A549 (cell line): ENCODE data around the gene GRIA1. TPM values are rescaled to one million over a fixed set of nuclear protein-coding genes. Genes with fewer than 3 reads are reported as not detected.

Experiments used
- ATAC-seq, 2 experiments: fragments of 200-7000 bp in 1 of 2; fragments of >200 bp in 1 of 2; cut with Nextera tagmentation in 1 of 2; cut with Tn5 transposase in 1 of 2; 3 replicates each; pipeline versions ENCODE4 v1.8.0 to v1.9.1; 2018 to 2020; ENCODE audit warnings: mild to moderate bottlenecking in 1 of 2, moderate library complexity in 1 of 2
- CTCF ChIA-PET: fragments of 300-600 bp; sonication (Branson Sonifier 250); formaldehyde crosslinking; extraction: SDS; loops from one replicate; lab custom pipeline; 2021; ENCODE audit warnings: antibody characterized with exemption, inconsistent platforms; lab: Yijun Ruan, JAX
- POLR2A ChIA-PET: fragments of 350-600 bp; formaldehyde crosslinking; extraction: SDS; loops from one replicate; lab custom pipeline; 2021; ENCODE audit warnings: antibody characterized with exemption, inconsistent platforms; lab: Yijun Ruan, JAX
- DNase-seq, 2 experiments: peaks; one replicate each; pipeline versions ENCODE4 v3.0.0 to v3.0.0-alpha.2; 2011 to 2016; ENCODE audit warnings: low read depth in 1 of 2, low spot score in 1 of 2
- FAIRE-seq: peaks from 2 replicates; lab custom pipeline; 2011; peaks lifted over from hg19 to GRCh38; lab: Jason Lieb, UNC
- H3K27ac ChIP-seq, 2 experiments: fragments of >200 bp; sonication (Bioruptor Twin); formaldehyde crosslinking; 3 replicates each; pipeline ENCODE4 v1.5.1; 2016 to 2017
- H3K4me1 ChIP-seq: fragments of >200 bp; sonication (Bioruptor Twin); formaldehyde crosslinking; 3 replicates; pipeline ENCODE4 v1.6.1; 2016
- H3K4me2 ChIP-seq: fragments of >200 bp; sonication (Bioruptor Twin); formaldehyde crosslinking; 3 replicates; pipeline ENCODE4 v1.6.1; 2016
- H3K4me3 ChIP-seq: fragments of >200 bp; sonication (Bioruptor Twin); formaldehyde crosslinking; 3 replicates; pipeline ENCODE4 v1.5.1; 2016
- H3K9me3 ChIP-seq: fragments of >200 bp; sonication (Bioruptor Twin); formaldehyde crosslinking; 3 replicates; pipeline ENCODE4 v1.6.1; 2016
- CBX2 ChIP-seq: fragments of 200-600 bp; sonication (generic); IDR thresholded peaks from 2 replicates; pipeline ENCODE4 v1.6.1; 2016; ENCODE audit warnings: low read depth, mild to moderate bottlenecking, borderline replicate concordance
- CBX8 ChIP-seq: fragments of 200-600 bp; sonication (generic); IDR thresholded peaks from 2 replicates; pipeline ENCODE4 v1.6.1; 2016
- CHD2 ChIP-seq: fragments of 150-350 bp; IDR thresholded peaks from 2 replicates; pipeline ENCODE4 v1.6.1; 2014; ENCODE audit warnings: low read length; ENCODE audit not compliant: partially characterized antibody
- EHF ChIP-seq: fragments of 250-450 bp; sonication (Bioruptor Pico); IDR thresholded peaks from 2 replicates; pipeline ENCODE4 v1.5.0; 2020; ENCODE audit warnings: mild to moderate bottlenecking
- EHMT2 ChIP-seq: fragments of 200-600 bp; sonication (generic); IDR thresholded peaks from 2 replicates; pipeline ENCODE4 v1.6.1; 2016; ENCODE audit warnings: antibody characterized with exemption, low read depth, mild to moderate bottlenecking, moderate library complexity
- EP300 ChIP-seq, 2 experiments: fragments of >200 bp; sonication (Bioruptor Twin); formaldehyde crosslinking; IDR thresholded peaks; 2 replicates in 1 of 2; 3 replicates in 1 of 2; pipeline ENCODE4 v1.6.1; 2016 to 2017
- ESRRA ChIP-seq: fragments of 150-350 bp; IDR thresholded peaks from 2 replicates; pipeline ENCODE4 v1.6.1; 2014; ENCODE audit warnings: mild to moderate bottlenecking, low read length, borderline replicate concordance
- FOSB ChIP-seq: fragments of 250-450 bp; sonication (Bioruptor Pico); IDR thresholded peaks from 2 replicates; pipeline ENCODE4 v1.5.0; 2020; ENCODE audit warnings: mild to moderate bottlenecking, moderate library complexity
- FOSL2 ChIP-seq, 2 experiments: fragments of 450-650 bp in 1 of 2; fragments of >200 bp in 1 of 2; sonication (Bioruptor Twin) in 1 of 2; formaldehyde crosslinking; IDR thresholded peaks; 2 replicates each; pipeline versions ENCODE4 v1.5.0 to v1.6.1; 2016 to 2020; ENCODE audit warnings: mild to moderate bottlenecking in 1 of 2, moderate library complexity in 1 of 2
- HDAC2 ChIP-seq: fragments of 200-600 bp; sonication (generic); IDR thresholded peaks from 2 replicates; pipeline ENCODE4 v1.6.1; 2016
- HES2 ChIP-seq: fragments of >200 bp; sonication (Bioruptor Twin); formaldehyde crosslinking; IDR thresholded peaks from 2 replicates; pipeline ENCODE4 v1.6.1; 2016
- HEYL ChIP-seq: fragments of 250-450 bp; sonication (Bioruptor Pico); IDR thresholded peaks from 2 replicates; pipeline ENCODE4 v1.8.0; 2021; ENCODE audit warnings: mild to moderate bottlenecking, moderate library complexity
- HMGXB4 ChIP-seq: fragments of 250-450 bp; sonication (Bioruptor Pico); IDR thresholded peaks from 2 replicates; pipeline ENCODE4 v1.5.0; 2021; ENCODE audit warnings: mild to moderate bottlenecking, moderate library complexity, borderline replicate concordance
- HOXA7 ChIP-seq: fragments of 250-450 bp; sonication (Bioruptor Pico); IDR thresholded peaks from 2 replicates; pipeline ENCODE4 v1.5.0; 2020; ENCODE audit warnings: mild to moderate bottlenecking, moderate library complexity
- KDM5A ChIP-seq: fragments of 200-600 bp; sonication (generic); IDR thresholded peaks from 2 replicates; pipeline ENCODE4 v1.6.1; 2016; ENCODE audit warnings: antibody characterized with exemption, mild to moderate bottlenecking
- MAFK ChIP-seq: fragments of 450-650 bp; IDR thresholded peaks from 2 replicates; pipeline ENCODE4 v1.6.1; 2014; ENCODE audit not compliant: partially characterized antibody
- MAZ ChIP-seq: fragments of 150-350 bp; IDR thresholded peaks from 2 replicates; pipeline ENCODE4 v1.6.1; 2014; ENCODE audit warnings: antibody characterized with exemption, low read depth, low read length, borderline replicate concordance
- MYC ChIP-seq: IDR thresholded peaks from 2 replicates; pipeline ENCODE4 v1.6.1; 2012; ENCODE audit warnings: mild to moderate bottlenecking, inconsistent platforms, low read length, improper control_type of control experiment, borderline replicate concordance
- NFE2L2 ChIP-seq: fragments of 150-350 bp; conservative IDR thresholded peaks from 2 replicates; pipeline ENCODE4 v1.6.1; 2014; ENCODE audit warnings: low read length
- RAD21 ChIP-seq, 2 experiments: fragments of >200 bp in 1 of 2; sonication (Bioruptor Twin) in 1 of 2; formaldehyde crosslinking in 1 of 2; IDR thresholded peaks in 1 of 2; conservative IDR thresholded peaks in 1 of 2; 2 replicates in 1 of 2; 3 replicates in 1 of 2; pipeline ENCODE4 v1.6.1; 2012 to 2018; ENCODE audit warnings: inconsistent platforms in 1 of 2
- RARB ChIP-seq: fragments of 250-450 bp; sonication (Bioruptor Pico); IDR thresholded peaks from 2 replicates; pipeline ENCODE4 v1.8.0; 2021; ENCODE audit warnings: mild to moderate bottlenecking, moderate library complexity
- TFCP2L1 ChIP-seq: fragments of 250-450 bp; sonication (Bioruptor Pico); IDR thresholded peaks from 2 replicates; pipeline ENCODE4 v1.5.0; 2021; ENCODE audit warnings: mild to moderate bottlenecking
- TP53 ChIP-seq: fragments of 250-450 bp; sonication (Bioruptor Pico); IDR thresholded peaks from 2 replicates; pipeline ENCODE4 v1.5.0; 2021; ENCODE audit warnings: mild to moderate bottlenecking, moderate library complexity
- WGBS: methylation state at CpG from one replicate; pipeline ENCODE4 v1.1.6; 2017; ENCODE audit errors: missing lambda C conversion rate; 5-methylcytosine and 5-hydroxymethylcytosine counted together
- polyA plus RNA-seq, 4 experiments: library from polyadenylated mRNA; depleted of rRNA in 3 of 4; stranded (reverse); fragments of >200 nt; fragmentation: RNase III in 1 of 4; extraction: RNeasy Plus Mini Kit Qiagen cat#74134 plus additional on column Dnase treatment in 1 of 4; gene quantifications; 2 replicates in 3 of 4; 3 replicates in 1 of 4; pipeline ENCODE4 v1.2.3, GENCODE V29; 2011 to 2017
- TF ChIP-seq, protein P1 (sequence below): fragments of >200 bp; sonication (Bioruptor Twin); formaldehyde crosslinking; IDR thresholded peaks from 3 replicates; pipeline ENCODE4 v1.6.1; 2016
- TF ChIP-seq, protein P2 (sequence below): fragments of 150-350 bp; IDR thresholded peaks from 2 replicates; pipeline ENCODE4 v1.6.1; 2014; ENCODE audit warnings: low read depth, mild to moderate bottlenecking, low read length

The GRIA1 gene
- polyA plus RNA-seq, 2 of the 4 experiments (the other 2 are of a cell fraction), result not detected

DNA sequence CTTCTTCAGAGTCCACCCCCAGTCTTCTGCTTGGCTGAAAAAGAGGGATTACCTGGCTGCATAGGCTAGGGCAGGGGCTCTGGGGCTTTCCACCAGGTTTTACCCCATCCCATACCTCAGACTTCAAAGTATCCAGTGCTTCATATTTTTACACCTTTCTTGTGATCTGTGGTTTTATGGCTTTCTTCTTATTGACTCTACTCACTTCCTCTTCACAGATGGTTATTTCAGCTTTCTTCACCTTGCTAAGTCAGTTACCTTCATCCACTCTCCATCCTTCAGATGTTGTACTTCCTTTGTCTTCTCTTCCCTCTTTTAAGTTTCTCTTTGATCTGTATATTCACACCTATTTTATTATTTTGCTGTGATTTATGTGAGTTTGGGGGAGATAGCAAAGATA, 104.3 kb downstream of the GRIA1 start (continued):
- no peak for TF ChIP-seq HES2
- no peak for TF ChIP-seq HDAC2
- TF ChIP-seq, protein P1, sequence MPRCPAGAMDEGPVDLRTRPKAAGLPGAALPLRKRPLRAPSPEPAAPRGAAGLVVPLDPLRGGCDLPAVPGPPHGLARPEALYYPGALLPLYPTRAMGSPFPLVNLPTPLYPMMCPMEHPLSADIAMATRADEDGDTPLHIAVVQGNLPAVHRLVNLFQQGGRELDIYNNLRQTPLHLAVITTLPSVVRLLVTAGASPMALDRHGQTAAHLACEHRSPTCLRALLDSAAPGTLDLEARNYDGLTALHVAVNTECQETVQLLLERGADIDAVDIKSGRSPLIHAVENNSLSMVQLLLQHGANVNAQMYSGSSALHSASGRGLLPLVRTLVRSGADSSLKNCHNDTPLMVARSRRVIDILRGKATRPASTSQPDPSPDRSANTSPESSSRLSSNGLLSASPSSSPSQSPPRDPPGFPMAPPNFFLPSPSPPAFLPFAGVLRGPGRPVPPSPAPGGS, result no peak
- TF ChIP-seq MAZ, result no peak
- TF ChIP-seq RARB (CRISPR knock-in tag), result no peak
- no peak for TF ChIP-seq MAFK
- no peak for TF ChIP-seq HEYL

DNA sequence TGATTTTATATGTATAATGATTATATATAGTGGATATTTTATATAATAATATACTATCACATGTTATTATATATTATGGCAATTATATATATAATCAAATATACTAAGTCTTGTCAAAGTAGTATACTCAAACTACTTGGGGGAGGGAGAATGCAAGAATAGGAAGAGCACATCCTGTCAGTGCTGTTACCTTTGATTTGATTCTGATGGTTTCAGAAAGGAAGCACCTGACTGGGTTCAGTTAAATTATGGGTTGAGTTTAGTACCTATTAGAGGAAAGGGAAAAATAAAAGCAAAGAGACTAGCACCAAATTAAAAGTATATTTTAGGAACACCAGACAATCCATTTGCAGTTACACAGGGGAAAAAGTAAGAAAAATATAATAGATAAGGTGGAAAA, 107.6 kb downstream of the GRIA1 start:
- no peaks in the 10 kb centered on the region for H3K4me1 ChIP-seq
- no peak for TF ChIP-seq CBX2
- TF ChIP-seq, protein P2, sequence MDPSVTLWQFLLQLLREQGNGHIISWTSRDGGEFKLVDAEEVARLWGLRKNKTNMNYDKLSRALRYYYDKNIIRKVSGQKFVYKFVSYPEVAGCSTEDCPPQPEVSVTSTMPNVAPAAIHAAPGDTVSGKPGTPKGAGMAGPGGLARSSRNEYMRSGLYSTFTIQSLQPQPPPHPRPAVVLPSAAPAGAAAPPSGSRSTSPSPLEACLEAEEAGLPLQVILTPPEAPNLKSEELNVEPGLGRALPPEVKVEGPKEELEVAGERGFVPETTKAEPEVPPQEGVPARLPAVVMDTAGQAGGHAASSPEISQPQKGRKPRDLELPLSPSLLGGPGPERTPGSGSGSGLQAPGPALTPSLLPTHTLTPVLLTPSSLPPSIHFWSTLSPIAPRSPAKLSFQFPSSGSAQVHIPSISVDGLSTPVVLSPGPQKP, result no peak
- no peak for TF ChIP-seq RAD21 (conservative IDR thresholded peaks at IDR 0.05 in 1 of 2, IDR thresholded peaks at IDR 0.05 in 1 of 2)
- TF ChIP-seq CBX8, result no peak
- TF ChIP-seq MAFK, result no peak
- no peak for TF ChIP-seq CHD2
- no peak for TF ChIP-seq MYC
- no peak for TF ChIP-seq FOSB (CRISPR knock-in tag)
- no peak for TF ChIP-seq NFE2L2
- TF ChIP-seq TFCP2L1 (CRISPR knock-in tag), result no peak
- no peak for TF ChIP-seq ESRRA
- TF ChIP-seq TP53, result no peak
- TF ChIP-seq FOSL2 (IDR thresholded peaks at IDR 0.05), result no peak
- TF ChIP-seq FOSL2 (CRISPR knock-in tag; IDR thresholded peaks at IDR 0.05), result no peak
- TF ChIP-seq EHMT2, result no peak
- no peak for TF ChIP-seq EHF (CRISPR knock-in tag)
- ChIA-PET CTCF (no interaction called here), POLR2A (no interaction called here)
- no peak overlapping the region for H3K4me2 ChIP-seq
- H3K27ac ChIP-seq, result no peak overlapping the region
- H3K4me3 ChIP-seq, result no peak overlapping the region
- DNase-seq, result no peak
- ATAC-seq, result no peak
- FAIRE-seq, result no peak
- no peaks in the 10 kb centered on the region for H3K9me3 ChIP-seq

- POLR2A ChIA-PET, result no interaction called here
- Histone ChIP-seq H3K4me1 (no peaks in the 10 kb centered on the region), H3K4me2 (no peak overlapping the region), H3K4me3 (no peak overlapping the region), H3K9me3 (no peaks in the 10 kb centered on the region)
- ATAC-seq (no peak), FAIRE-seq (no peak)
- WGBS, result 0% methylated on average over 1 of the region's 1 CpG
- CTCF ChIA-PET, result no interaction called here
- TF ChIP-seq, protein P1, result no peak
- no peak for TF ChIP-seq EP300 (IDR thresholded peaks at IDR 0.05)
- no peak for TF ChIP-seq KDM5A
- no peak for TF ChIP-seq HMGXB4 (CRISPR knock-in tag)
- no peak for TF ChIP-seq HOXA7 (CRISPR knock-in tag)
- no peak for TF ChIP-seq FOSB (CRISPR knock-in tag)
- TF ChIP-seq, all 56 proteins: peak for 0
- no peak overlapping the region for H3K27ac ChIP-seq
- no peak for DNase-seq
These were observed 110.9 kb downstream of the GRIA1 start for GRCh38 chr5:153601377-153601776.
